Lower leg skin (tissue), 3 donors: Measurements from ENCODE around the gene KLHL2.

Experiments used
- POLR2A ChIP-seq, 2 donors: fragments of 450-650 bp; IDR thresholded peaks; one replicate each; pipeline ENCODE4 v1.6.1; 2016 to 2017; ENCODE audit warnings: antibody characterized with exemption in 2 of 2, mild to moderate bottlenecking in 1 of 2, moderate library complexity in 1 of 2
- TF ChIP-seq, protein P1 (sequence below), 3 donors: fragments of 450-650 bp; IDR thresholded peaks; one replicate each; pipeline ENCODE4 v1.5.1; 2016; ENCODE audit warnings: antibody characterized with exemption in 3 of 3, mild to moderate bottlenecking in 3 of 3, moderate library complexity in 2 of 3

DNA sequence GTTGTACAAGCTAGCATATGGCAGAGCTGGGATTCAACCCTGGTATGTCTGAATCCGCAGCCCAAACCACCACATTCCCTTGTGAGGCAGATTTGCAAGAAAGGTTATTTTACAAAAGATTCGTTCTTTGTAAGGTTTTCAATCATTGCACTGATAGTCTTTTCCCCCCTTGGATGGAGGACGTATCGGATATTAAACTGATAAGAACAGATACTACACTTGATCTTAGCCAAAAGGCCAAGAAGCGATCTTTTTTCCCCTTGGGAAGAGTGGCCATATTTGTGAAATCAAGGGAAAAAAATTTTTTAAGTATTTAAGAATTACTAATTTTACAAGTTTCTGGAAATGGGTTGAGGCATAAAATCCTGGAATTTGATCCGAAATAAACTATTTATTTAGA lies 85.7 kb downstream of the KLHL2 start:
- TF ChIP-seq, protein P1, sequence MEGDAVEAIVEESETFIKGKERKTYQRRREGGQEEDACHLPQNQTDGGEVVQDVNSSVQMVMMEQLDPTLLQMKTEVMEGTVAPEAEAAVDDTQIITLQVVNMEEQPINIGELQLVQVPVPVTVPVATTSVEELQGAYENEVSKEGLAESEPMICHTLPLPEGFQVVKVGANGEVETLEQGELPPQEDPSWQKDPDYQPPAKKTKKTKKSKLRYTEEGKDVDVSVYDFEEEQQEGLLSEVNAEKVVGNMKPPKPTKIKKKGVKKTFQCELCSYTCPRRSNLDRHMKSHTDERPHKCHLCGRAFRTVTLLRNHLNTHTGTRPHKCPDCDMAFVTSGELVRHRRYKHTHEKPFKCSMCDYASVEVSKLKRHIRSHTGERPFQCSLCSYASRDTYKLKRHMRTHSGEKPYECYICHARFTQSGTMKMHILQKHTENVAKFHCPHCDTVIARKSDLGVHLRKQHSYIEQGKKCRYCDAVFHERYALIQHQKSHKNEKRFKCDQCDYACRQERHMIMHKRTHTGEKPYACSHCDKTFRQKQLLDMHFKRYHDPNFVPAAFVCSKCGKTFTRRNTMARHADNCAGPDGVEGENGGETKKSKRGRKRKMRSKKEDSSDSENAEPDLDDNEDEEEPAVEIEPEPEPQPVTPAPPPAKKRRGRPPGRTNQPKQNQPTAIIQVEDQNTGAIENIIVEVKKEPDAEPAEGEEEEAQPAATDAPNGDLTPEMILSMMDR (IDR thresholded peaks at IDR 0.05) = no peak
- no peak for TF ChIP-seq POLR2A (IDR thresholded peaks at IDR 0.05)
